GM23338 (cell line): ENCODE data around the gene SHISA9. TPM values are rescaled to one million over a fixed set of nuclear protein-coding genes. Genes with fewer than 3 reads are reported as not detected.

ENCODE experiments used
- ATAC-seq: fragments of 200-7000 bp; cut with Tn5 transposase; 3 replicates; pipeline ENCODE4 v1.9.1; 2020
- DNase-seq: peaks from one replicate; pipeline ENCODE4 v3.0.0-alpha.2; 2015; ENCODE audit warnings: low spot score
- H2AFZ ChIP-seq: fragments of 200-600 bp; sonication (generic); 2 replicates; pipeline ENCODE4 v1.8.0; 2016; ENCODE audit warnings: antibody characterized with exemption, mild to moderate bottlenecking, moderate library complexity
- H3F3A ChIP-seq: fragments of 200-600 bp; sonication (generic); replicated peaks from 2 replicates; pipeline ENCODE4 v1.8.0; 2017; ENCODE audit warnings: antibody characterized with exemption, mixed run types, low read depth
- H3K27ac ChIP-seq: fragments of 200-600 bp; sonication (generic); 2 replicates; pipeline ENCODE4 v1.6.1; 2016; ENCODE audit warnings: low read depth
- H3K27me3 ChIP-seq: fragments of 200-600 bp; sonication (generic); 2 replicates; pipeline ENCODE4 v1.8.0; 2016; ENCODE audit warnings: mild to moderate bottlenecking, mixed run types, moderate library complexity; ENCODE audit not compliant: insufficient read depth
- H3K36me3 ChIP-seq: fragments of 200-600 bp; sonication (generic); 2 replicates; pipeline ENCODE4 v1.8.0; 2016; ENCODE audit warnings: mild to moderate bottlenecking; ENCODE audit not compliant: insufficient read depth
- H3K4me1 ChIP-seq: fragments of 200-600 bp; sonication (generic); 2 replicates; pipeline ENCODE4 v1.8.0; 2016; ENCODE audit warnings: mild to moderate bottlenecking, moderate library complexity; ENCODE audit not compliant: insufficient read depth
- H3K4me2 ChIP-seq: fragments of 200-600 bp; sonication (generic); 2 replicates; pipeline ENCODE4 v1.7.1; 2017; ENCODE audit warnings: mixed run types
- H3K4me3 ChIP-seq: fragments of 200-600 bp; sonication (generic); 2 replicates; pipeline ENCODE4 v1.6.1; 2016; ENCODE audit warnings: mixed run types
- H3K79me2 ChIP-seq: fragments of 200-600 bp; sonication (generic); replicated peaks from 2 replicates; pipeline ENCODE4 v1.8.0; 2017; ENCODE audit warnings: mild to moderate bottlenecking; ENCODE audit not compliant: insufficient read depth
- H3K9me2 ChIP-seq: fragments of 200-600 bp; sonication (generic); 2 replicates; pipeline ENCODE4 v1.8.0; 2017; ENCODE audit not compliant: insufficient read depth
- H4K20me1 ChIP-seq: fragments of 200-600 bp; sonication (generic); replicated peaks from 2 replicates; pipeline ENCODE4 v1.8.0; 2017; ENCODE audit warnings: mild to moderate bottlenecking; ENCODE audit not compliant: insufficient read depth
- H3K27ac Mint-ChIP-seq: 2 replicates; pipeline ENCODE4 v1.8.0; 2020; ENCODE audit warnings: inconsistent platforms, mild to moderate bottlenecking, moderate library complexity, mixed read lengths
- H3K27me3 Mint-ChIP-seq: 3 replicates; pipeline ENCODE4 v1.8.0; 2022; ENCODE audit warnings: low read depth, mild to moderate bottlenecking, moderate library complexity, mixed read lengths, inconsistent platforms; ENCODE audit not compliant: insufficient read depth, poor library complexity
- H3K36me3 Mint-ChIP-seq: 3 replicates; pipeline ENCODE4 v1.8.0; 2021; ENCODE audit warnings: low read depth, mild to moderate bottlenecking, inconsistent platforms, moderate library complexity, mixed read lengths
- H3K4me1 Mint-ChIP-seq: 3 replicates; pipeline ENCODE4 v1.8.0; 2020; ENCODE audit warnings: mild to moderate bottlenecking, inconsistent platforms, mixed read lengths
- H3K4me3 Mint-ChIP-seq: 3 replicates; pipeline ENCODE4 v1.8.0; 2021; ENCODE audit warnings: moderate library complexity, mild to moderate bottlenecking, inconsistent platforms, mixed read lengths
- H3K9me3 Mint-ChIP-seq: 3 replicates; pipeline ENCODE4 v1.8.0; 2020; ENCODE audit warnings: moderate library complexity, mild to moderate bottlenecking, inconsistent platforms, mixed read lengths
- CREB1 ChIP-seq: fragments of 250-450 bp; sonication (Bioruptor Pico); IDR thresholded peaks from 2 replicates; pipeline ENCODE4 v1.5.0; 2020; ENCODE audit warnings: low read depth, mild to moderate bottlenecking, moderate library complexity
- EZH2 ChIP-seq: fragments of 200-600 bp; sonication (generic); IDR thresholded peaks from one replicate; pipeline ENCODE4 v1.8.0; 2017; ENCODE audit warnings: antibody characterized with exemption, mild to moderate bottlenecking, low read depth; ENCODE audit not compliant: unreplicated experiment
- EZH2phosphoT487 ChIP-seq: fragments of 200-600 bp; sonication (generic); IDR thresholded peaks from one replicate; pipeline ENCODE4 v1.8.1; 2018; ENCODE audit warnings: antibody characterized with exemption; ENCODE audit not compliant: unreplicated experiment
- JUNB ChIP-seq: IDR thresholded peaks from one replicate; pipeline ENCODE4 v1.6.1; 2016; ENCODE audit warnings: antibody characterized with exemption; ENCODE audit not compliant: unreplicated experiment
- NANOG ChIP-seq: IDR thresholded peaks from 2 replicates; pipeline ENCODE4 v1.6.1; 2016; ENCODE audit warnings: antibody characterized with exemption, borderline replicate concordance
- POLR2AphosphoS5 ChIP-seq: IDR thresholded peaks from 2 replicates; pipeline ENCODE4 v1.6.1; 2016; ENCODE audit warnings: antibody characterized with exemption, low read depth
- STAT1 ChIP-seq: IDR thresholded peaks from one replicate; pipeline ENCODE4 v1.6.1; 2016; ENCODE audit warnings: antibody characterized with exemption; ENCODE audit not compliant: unreplicated experiment
- ZNF114 ChIP-seq: fragments of 250-450 bp; sonication (Bioruptor Pico); IDR thresholded peaks from 2 replicates; pipeline ENCODE4 v1.5.0; 2020; ENCODE audit warnings: mild to moderate bottlenecking, moderate library complexity
- ZNF331 ChIP-seq: fragments of 250-450 bp; sonication (Bioruptor Pico); IDR thresholded peaks from 2 replicates; pipeline ENCODE4 v1.5.0; 2020; ENCODE audit warnings: low read depth, mild to moderate bottlenecking, moderate library complexity
- polyA plus RNA-seq: library from polyadenylated mRNA; unstranded; fragments of >200 nt; fragmentation: Nextera tagmentation; extraction: Ambion mirVana; gene quantifications from 2 replicates; pipeline ENCODE4 v1.2.1, GENCODE V29; 2016
- total RNA-seq: library from RNA; depleted of rRNA; stranded (reverse); fragments of >200 nt; shearing (Covaris generic); gene quantifications from 2 replicates; pipeline ENCODE4 v1.2.3, GENCODE V29; 2014
- TF ChIP-seq, protein P1 (sequence below), 2 experiments: fragments of 200-600 bp in 1 of 2; sonication (generic) in 1 of 2; conservative IDR thresholded peaks; 2 replicates each; pipeline versions ENCODE4 v1.5.1 to v1.6.1; 2016 to 2017; ENCODE audit warnings: antibody characterized with exemption in 2 of 2, low read depth in 2 of 2, mild to moderate bottlenecking in 2 of 2, moderate library complexity in 1 of 2
- TF ChIP-seq, protein P2 (sequence below): IDR thresholded peaks from 2 replicates; pipeline ENCODE4 v1.6.1; 2016; ENCODE audit warnings: antibody characterized with exemption
- TF ChIP-seq, protein P3 (sequence below): IDR thresholded peaks from one replicate; pipeline ENCODE4 v1.6.1; 2018; ENCODE audit warnings: antibody characterized with exemption; ENCODE audit not compliant: unreplicated experiment
- TF ChIP-seq, protein P4 (sequence below): fragments of 250-450 bp; sonication (Bioruptor Pico); IDR thresholded peaks from 2 replicates; pipeline ENCODE4 v1.5.0; 2020; ENCODE audit warnings: mild to moderate bottlenecking, moderate library complexity

SHISA9 gene
- total and polyA plus RNA-seq, 2 experiments from 2014 or later = 10.4 to 45.6 TPM

DNA sequence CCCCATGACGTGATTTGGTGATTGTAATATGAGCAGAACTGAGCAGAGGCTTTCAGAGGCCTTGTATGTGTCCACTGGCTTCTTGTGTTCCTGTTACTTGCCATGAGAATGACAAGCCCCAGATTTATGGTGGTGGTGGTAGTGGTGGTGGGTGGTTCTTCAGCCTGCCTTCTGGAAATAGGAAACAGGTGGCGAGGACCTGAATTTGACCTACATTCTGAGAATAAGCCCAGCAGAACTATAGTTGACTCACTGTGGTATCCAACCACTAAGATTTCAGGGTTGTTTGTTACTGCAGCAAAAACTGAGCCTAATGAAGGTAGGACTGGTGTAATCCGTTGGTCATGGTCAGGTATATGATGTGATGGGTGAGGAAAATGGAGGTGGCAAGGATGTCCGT lies 93.0 kb downstream of the SHISA9 start:
- H3K4me1 Mint-ChIP-seq = peaks cover 14% of the 10 kb centered on the region
- ATAC-seq (no peak), DNase-seq (no peak)
- no peak for TF ChIP-seq ZNF331 (CRISPR knock-in tag)
- no peak for TF ChIP-seq CREB1 (CRISPR knock-in tag)
- no peak for TF ChIP-seq ZNF114 (CRISPR knock-in tag)
- no peak for TF ChIP-seq JUNB
- TF ChIP-seq, protein P1, sequence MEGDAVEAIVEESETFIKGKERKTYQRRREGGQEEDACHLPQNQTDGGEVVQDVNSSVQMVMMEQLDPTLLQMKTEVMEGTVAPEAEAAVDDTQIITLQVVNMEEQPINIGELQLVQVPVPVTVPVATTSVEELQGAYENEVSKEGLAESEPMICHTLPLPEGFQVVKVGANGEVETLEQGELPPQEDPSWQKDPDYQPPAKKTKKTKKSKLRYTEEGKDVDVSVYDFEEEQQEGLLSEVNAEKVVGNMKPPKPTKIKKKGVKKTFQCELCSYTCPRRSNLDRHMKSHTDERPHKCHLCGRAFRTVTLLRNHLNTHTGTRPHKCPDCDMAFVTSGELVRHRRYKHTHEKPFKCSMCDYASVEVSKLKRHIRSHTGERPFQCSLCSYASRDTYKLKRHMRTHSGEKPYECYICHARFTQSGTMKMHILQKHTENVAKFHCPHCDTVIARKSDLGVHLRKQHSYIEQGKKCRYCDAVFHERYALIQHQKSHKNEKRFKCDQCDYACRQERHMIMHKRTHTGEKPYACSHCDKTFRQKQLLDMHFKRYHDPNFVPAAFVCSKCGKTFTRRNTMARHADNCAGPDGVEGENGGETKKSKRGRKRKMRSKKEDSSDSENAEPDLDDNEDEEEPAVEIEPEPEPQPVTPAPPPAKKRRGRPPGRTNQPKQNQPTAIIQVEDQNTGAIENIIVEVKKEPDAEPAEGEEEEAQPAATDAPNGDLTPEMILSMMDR (conservative IDR thresholded peaks at IDR 0.05; ENCODE audit: low read depth in 2 of 2) = no peak
- TF ChIP-seq EZH2phosphoT487 = no peak
- no peak for TF ChIP-seq EZH2
- no peak for TF ChIP-seq STAT1
- TF ChIP-seq POLR2AphosphoS5 = no peak
- TF ChIP-seq, protein P2, sequence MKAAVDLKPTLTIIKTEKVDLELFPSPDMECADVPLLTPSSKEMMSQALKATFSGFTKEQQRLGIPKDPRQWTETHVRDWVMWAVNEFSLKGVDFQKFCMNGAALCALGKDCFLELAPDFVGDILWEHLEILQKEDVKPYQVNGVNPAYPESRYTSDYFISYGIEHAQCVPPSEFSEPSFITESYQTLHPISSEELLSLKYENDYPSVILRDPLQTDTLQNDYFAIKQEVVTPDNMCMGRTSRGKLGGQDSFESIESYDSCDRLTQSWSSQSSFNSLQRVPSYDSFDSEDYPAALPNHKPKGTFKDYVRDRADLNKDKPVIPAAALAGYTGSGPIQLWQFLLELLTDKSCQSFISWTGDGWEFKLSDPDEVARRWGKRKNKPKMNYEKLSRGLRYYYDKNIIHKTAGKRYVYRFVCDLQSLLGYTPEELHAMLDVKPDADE = no peak
- TF ChIP-seq, protein P3, sequence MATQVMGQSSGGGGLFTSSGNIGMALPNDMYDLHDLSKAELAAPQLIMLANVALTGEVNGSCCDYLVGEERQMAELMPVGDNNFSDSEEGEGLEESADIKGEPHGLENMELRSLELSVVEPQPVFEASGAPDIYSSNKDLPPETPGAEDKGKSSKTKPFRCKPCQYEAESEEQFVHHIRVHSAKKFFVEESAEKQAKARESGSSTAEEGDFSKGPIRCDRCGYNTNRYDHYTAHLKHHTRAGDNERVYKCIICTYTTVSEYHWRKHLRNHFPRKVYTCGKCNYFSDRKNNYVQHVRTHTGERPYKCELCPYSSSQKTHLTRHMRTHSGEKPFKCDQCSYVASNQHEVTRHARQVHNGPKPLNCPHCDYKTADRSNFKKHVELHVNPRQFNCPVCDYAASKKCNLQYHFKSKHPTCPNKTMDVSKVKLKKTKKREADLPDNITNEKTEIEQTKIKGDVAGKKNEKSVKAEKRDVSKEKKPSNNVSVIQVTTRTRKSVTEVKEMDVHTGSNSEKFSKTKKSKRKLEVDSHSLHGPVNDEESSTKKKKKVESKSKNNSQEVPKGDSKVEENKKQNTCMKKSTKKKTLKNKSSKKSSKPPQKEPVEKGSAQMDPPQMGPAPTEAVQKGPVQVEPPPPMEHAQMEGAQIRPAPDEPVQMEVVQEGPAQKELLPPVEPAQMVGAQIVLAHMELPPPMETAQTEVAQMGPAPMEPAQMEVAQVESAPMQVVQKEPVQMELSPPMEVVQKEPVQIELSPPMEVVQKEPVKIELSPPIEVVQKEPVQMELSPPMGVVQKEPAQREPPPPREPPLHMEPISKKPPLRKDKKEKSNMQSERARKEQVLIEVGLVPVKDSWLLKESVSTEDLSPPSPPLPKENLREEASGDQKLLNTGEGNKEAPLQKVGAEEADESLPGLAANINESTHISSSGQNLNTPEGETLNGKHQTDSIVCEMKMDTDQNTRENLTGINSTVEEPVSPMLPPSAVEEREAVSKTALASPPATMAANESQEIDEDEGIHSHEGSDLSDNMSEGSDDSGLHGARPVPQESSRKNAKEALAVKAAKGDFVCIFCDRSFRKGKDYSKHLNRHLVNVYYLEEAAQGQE = no peak
- TF ChIP-seq, protein P4, sequence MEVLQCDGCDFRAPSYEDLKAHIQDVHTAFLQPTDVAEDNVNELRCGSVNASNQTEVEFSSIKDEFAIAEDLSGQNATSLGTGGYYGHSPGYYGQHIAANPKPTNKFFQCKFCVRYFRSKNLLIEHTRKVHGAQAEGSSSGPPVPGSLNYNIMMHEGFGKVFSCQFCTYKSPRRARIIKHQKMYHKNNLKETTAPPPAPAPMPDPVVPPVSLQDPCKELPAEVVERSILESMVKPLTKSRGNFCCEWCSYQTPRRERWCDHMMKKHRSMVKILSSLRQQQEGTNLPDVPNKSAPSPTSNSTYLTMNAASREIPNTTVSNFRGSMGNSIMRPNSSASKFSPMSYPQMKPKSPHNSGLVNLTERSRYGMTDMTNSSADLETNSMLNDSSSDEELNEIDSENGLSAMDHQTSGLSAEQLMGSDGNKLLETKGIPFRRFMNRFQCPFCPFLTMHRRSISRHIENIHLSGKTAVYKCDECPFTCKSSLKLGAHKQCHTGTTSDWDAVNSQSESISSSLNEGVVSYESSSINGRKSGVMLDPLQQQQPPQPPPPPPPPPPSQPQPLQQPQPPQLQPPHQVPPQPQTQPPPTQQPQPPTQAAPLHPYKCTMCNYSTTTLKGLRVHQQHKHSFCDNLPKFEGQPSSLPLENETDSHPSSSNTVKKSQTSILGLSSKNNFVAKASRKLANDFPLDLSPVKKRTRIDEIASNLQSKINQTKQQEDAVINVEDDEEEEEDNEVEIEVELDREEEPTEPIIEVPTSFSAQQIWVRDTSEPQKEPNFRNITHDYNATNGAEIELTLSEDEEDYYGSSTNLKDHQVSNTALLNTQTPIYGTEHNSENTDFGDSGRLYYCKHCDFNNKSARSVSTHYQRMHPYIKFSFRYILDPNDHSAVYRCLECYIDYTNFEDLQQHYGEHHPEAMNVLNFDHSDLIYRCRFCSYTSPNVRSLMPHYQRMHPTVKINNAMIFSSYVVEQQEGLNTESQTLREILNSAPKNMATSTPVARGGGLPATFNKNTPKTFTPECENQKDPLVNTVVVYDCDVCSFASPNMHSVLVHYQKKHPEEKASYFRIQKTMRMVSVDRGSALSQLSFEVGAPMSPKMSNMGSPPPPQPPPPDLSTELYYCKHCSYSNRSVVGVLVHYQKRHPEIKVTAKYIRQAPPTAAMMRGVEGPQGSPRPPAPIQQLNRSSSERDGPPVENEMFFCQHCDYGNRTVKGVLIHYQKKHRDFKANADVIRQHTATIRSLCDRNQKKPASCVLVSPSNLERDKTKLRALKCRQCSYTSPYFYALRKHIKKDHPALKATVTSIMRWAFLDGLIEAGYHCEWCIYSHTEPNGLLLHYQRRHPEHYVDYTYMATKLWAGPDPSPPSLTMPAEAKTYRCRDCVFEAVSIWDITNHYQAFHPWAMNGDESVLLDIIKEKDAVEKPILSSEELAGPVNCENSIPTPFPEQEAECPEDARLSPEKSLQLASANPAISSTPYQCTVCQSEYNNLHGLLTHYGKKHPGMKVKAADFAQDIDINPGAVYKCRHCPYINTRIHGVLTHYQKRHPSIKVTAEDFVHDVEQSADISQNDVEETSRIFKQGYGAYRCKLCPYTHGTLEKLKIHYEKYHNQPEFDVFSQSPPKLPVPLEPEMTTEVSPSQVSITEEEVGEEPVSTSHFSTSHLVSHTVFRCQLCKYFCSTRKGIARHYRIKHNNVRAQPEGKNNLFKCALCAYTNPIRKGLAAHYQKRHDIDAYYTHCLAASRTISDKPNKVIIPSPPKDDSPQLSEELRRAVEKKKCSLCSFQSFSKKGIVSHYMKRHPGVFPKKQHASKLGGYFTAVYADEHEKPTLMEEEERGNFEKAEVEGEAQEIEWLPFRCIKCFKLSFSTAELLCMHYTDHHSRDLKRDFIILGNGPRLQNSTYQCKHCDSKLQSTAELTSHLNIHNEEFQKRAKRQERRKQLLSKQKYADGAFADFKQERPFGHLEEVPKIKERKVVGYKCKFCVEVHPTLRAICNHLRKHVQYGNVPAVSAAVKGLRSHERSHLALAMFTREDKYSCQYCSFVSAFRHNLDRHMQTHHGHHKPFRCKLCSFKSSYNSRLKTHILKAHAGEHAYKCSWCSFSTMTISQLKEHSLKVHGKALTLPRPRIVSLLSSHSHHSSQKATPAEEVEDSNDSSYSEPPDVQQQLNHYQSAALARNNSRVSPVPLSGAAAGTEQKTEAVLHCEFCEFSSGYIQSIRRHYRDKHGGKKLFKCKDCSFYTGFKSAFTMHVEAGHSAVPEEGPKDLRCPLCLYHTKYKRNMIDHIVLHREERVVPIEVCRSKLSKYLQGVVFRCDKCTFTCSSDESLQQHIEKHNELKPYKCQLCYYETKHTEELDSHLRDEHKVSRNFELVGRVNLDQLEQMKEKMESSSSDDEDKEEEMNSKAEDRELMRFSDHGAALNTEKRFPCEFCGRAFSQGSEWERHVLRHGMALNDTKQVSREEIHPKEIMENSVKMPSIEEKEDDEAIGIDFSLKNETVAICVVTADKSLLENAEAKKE (CRISPR knock-in tag) = no peak
- TF ChIP-seq NANOG = no peak
- Histone ChIP-seq H4K20me1 (peaks cover 4% of the 10 kb centered on the region; the same call in 1 of the 2 replicates), H3K4me3 (no peak overlapping the region), H3F3A (no peaks in the 10 kb centered on the region), H3K27me3 (no peaks in the 10 kb centered on the region), H3K79me2 (peaks cover 67% of the 10 kb centered on the region), H3K4me1 (no peaks in the 10 kb centered on the region; the same call in none of the 2 replicates), H3K27ac (no peak overlapping the region), H3K9me2 (peaks cover 9% of the 10 kb centered on the region), H3K4me2 (no peak overlapping the region), H2AFZ (no peak overlapping the region), H3K36me3 (no peaks in the 10 kb centered on the region)
- H3K4me3 Mint-ChIP-seq = no peak overlapping the region
- no peaks in the 10 kb centered on the region for H3K36me3 Mint-ChIP-seq
- H3K27me3 Mint-ChIP-seq = peaks cover 2% of the 10 kb centered on the region
- no peaks in the 10 kb centered on the region for H3K9me3 Mint-ChIP-seq
- no peak overlapping the region for H3K27ac Mint-ChIP-seq
